K562 (cell line): ENCODE results near the gene SULT2B1. TPM values are rescaled to one million over a fixed set of nuclear protein-coding genes. Genes with fewer than 3 reads are reported as not detected.
"Not testable (repeated sequence)": the region's sequence is repeated elsewhere in the genome, so short reads cannot be mapped to it uniquely, and the experiment has no call there.

Experiments used
- ATAC-seq: fragments of 200-7000 bp; cut with Tn5 transposase; 3 replicates; pipeline ENCODE4 v1.9.1; 2020; ENCODE audit warnings: moderate library complexity
- BruUV-seq: library from RNA; stranded (reverse); fragments of 400-500 nt; replicated peaks from 2 replicates; lab custom pipeline; 2021; lab: Mats Ljungman, UMichigan
- CTCF ChIA-PET: fragments of 300-600 bp; formaldehyde crosslinking; extraction: SDS; loops from one replicate; lab custom pipeline; 2021; ENCODE audit warnings: low intra/inter-chr PET ratio; lab: Yijun Ruan, JAX
- POLR2A ChIA-PET: fragments of 300-600, 350-650 bp; sonication (Branson Sonifier 250); formaldehyde crosslinking; extraction: SDS; loops from one replicate; lab custom pipeline; 2021; ENCODE audit warnings: antibody characterized with exemption, inconsistent platforms; lab: Yijun Ruan, JAX
- DNase-seq, 4 experiments: peaks; one replicate each; pipeline versions ENCODE4 v3.0.0 to v3.0.0-alpha.2; 2011 to 2018; ENCODE audit warnings: low spot score in 3 of 4, mixed read lengths in 3 of 4; ENCODE audit errors: extremely low read depth in 1 of 4
- FAIRE-seq: peaks from 2 replicates; lab custom pipeline; 2011; peaks lifted over from hg19 to GRCh38; lab: Jason Lieb, UNC
- H2AFZ ChIP-seq: 2 replicates; pipeline ENCODE4 v1.6.0; 2011; ENCODE audit warnings: low read depth, low read length, control low read depth, inconsistent platforms
- H3K27ac ChIP-seq: fragments of 200-600 bp; 3 replicates; pipeline ENCODE4 v1.8.0; 2011; ENCODE audit warnings: low read depth, mild to moderate bottlenecking, control low read depth, inconsistent platforms, low read length, moderate library complexity, mixed read lengths; ENCODE audit errors: extremely low read depth
- H3K27me3 ChIP-seq, 2 experiments: fragments of 300-600 bp in 1 of 2; 2 replicates in 1 of 2; 3 replicates in 1 of 2; pipeline versions ENCODE4 v1.6.0 to v1.8.0; 2011; ENCODE audit warnings: inconsistent platforms in 2 of 2, low read length in 2 of 2, mild to moderate bottlenecking in 1 of 2, mixed read lengths in 1 of 2, moderate library complexity in 1 of 2; ENCODE audit not compliant: control insufficient read depth in 2 of 2, insufficient read depth in 2 of 2
- H3K36me3 ChIP-seq: fragments of 300-600 bp; 3 replicates; pipeline ENCODE4 v1.8.0; 2011; ENCODE audit warnings: mild to moderate bottlenecking, low read length, inconsistent platforms; ENCODE audit not compliant: control insufficient read depth, insufficient read depth
- H3K4me1 ChIP-seq, 2 experiments: fragments of 200-600 bp in 1 of 2; replicated peaks in 1 of 2; 2 replicates in 1 of 2; 3 replicates in 1 of 2; pipeline versions ENCODE4 v1.5.1 to v1.8.0; 2011; ENCODE audit warnings: inconsistent platforms in 2 of 2, low read length in 2 of 2, mild to moderate bottlenecking in 1 of 2, mixed read lengths in 1 of 2, moderate library complexity in 1 of 2; ENCODE audit not compliant: control insufficient read depth in 2 of 2, insufficient read depth in 2 of 2
- H3K4me2 ChIP-seq: 2 replicates; pipeline ENCODE4 v1.6.1; 2011; ENCODE audit warnings: low read length, control low read depth, inconsistent platforms, mixed read lengths; ENCODE audit not compliant: insufficient read depth
- H3K4me3 ChIP-seq: fragments of 200-600 bp; sonication (generic), shearing (Covaris generic); 2 replicates; pipeline ENCODE4 v1.5.1; 2016; ENCODE audit warnings: control low read depth, inconsistent platforms
- H3K79me2 ChIP-seq: fragments of 200-600 bp; 3 replicates; pipeline ENCODE4 v1.8.0; 2011; ENCODE audit warnings: low read length, inconsistent platforms; ENCODE audit not compliant: control insufficient read depth, insufficient read depth
- H3K9ac ChIP-seq, 2 experiments: 2 replicates each; pipeline versions ENCODE4 v1.6.0 to v1.6.1; 2011; ENCODE audit warnings: low read depth in 2 of 2, low read length in 2 of 2, control low read depth in 1 of 2, inconsistent platforms in 1 of 2, mild to moderate bottlenecking in 1 of 2, mixed read lengths in 1 of 2; ENCODE audit not compliant: insufficient read depth in 1 of 2
- H3K9me1 ChIP-seq: one replicate; pipeline ENCODE4 v1.6.0; 2011; ENCODE audit warnings: inconsistent platforms, mild to moderate bottlenecking, low read length, moderate library complexity; ENCODE audit not compliant: control insufficient read depth, insufficient read depth
- H3K9me3 ChIP-seq: replicated peaks from 2 replicates; pipeline ENCODE4 v1.5.1; 2011; ENCODE audit warnings: low read depth, low read length, inconsistent platforms; ENCODE audit not compliant: control insufficient read depth, insufficient read depth
- H4K20me1 ChIP-seq: replicated peaks from 2 replicates; pipeline ENCODE4 v1.6.1; 2011; ENCODE audit warnings: low read length, inconsistent platforms, mixed read lengths; ENCODE audit not compliant: control insufficient read depth, insufficient read depth
- JUND ChIP-seq, 2 experiments: IDR thresholded peaks; 2 replicates in 1 of 2; 3 replicates in 1 of 2; pipeline ENCODE4 v1.6.1; 2011; ENCODE audit warnings: borderline replicate concordance in 2 of 2, low read depth in 2 of 2, low read length in 2 of 2, improper control_type of control experiment in 1 of 2, missing biosample characterization in 1 of 2, missing genetic modification characterization in 1 of 2, missing genetic modification reagents in 1 of 2
- ZNF121 ChIP-seq: sonication (generic); formaldehyde crosslinking; conservative IDR thresholded peaks from 2 replicates; pipeline ENCODE4 v1.8.0; 2022; ENCODE audit warnings: missing genetic modification reagents
- WGBS: fragments of 100-300 bp; shearing (Covaris generic); methylation state at CpG from one replicate; pipeline ENCODE4 v1.1.6; 2016; ENCODE audit warnings: low coverage, mixed read lengths; ENCODE audit not compliant: insufficient coverage; ENCODE audit errors: missing lambda C conversion rate; 5-methylcytosine and 5-hydroxymethylcytosine counted together
- in situ Hi-C: fragments of 300-500 bp; cut with MboI; formaldehyde crosslinking; loops from 4 replicates; pipeline ENCODE4 v1.15.0; 2018; ENCODE audit warnings: inconsistent platforms, mixed read lengths
- intact Hi-C: fragments of 100-400 bp; cut with micrococcal nuclease; formaldehyde crosslinking; loops from 2 replicates; pipeline ENCODE4 v1.14.2; 2022
- polyA plus RNA-seq, 8 experiments: library from polyadenylated mRNA; depleted of rRNA in 4 of 8; stranded (reverse) in 5 of 8; unstranded in 3 of 8; fragments of >200 nt; fragmentation: Nextera tagmentation in 2 of 8; fragmentation: Illumina TruSeq in 1 of 8; extraction: Ambion mirVana in 2 of 8; extraction: Trizol in 1 of 8; gene quantifications; 2 replicates each; pipeline versions ENCODE4 v1.2.1 to v1.2.3, GENCODE V29; 2011 to 2014; ENCODE audit warnings: inconsistent platforms in 1 of 8, missing spikeins in 1 of 8
- total RNA-seq, 7 experiments: library from RNA; depleted of rRNA in 6 of 7; stranded (reverse); fragments of >200 nt in 6 of 7; fragmentation: Illumina TruSeq in 2 of 7; extraction: Trizol in 2 of 7; gene quantifications; 2 replicates each; pipeline versions ENCODE4 v1.2.1 to v1.2.3, GENCODE V29; 2011 to 2021; ENCODE audit warnings: low replicate concordance in 1 of 7
- TF ChIP-seq, protein P1 (sequence below), 2 experiments: fragments of 450-650 bp in 1 of 2; sonication (generic) in 1 of 2; formaldehyde crosslinking in 1 of 2; IDR thresholded peaks in 1 of 2; conservative IDR thresholded peaks in 1 of 2; 2 replicates each; pipeline versions ENCODE4 v1.6.1 to v1.8.1; 2016 to 2023; ENCODE audit warnings: mild to moderate bottlenecking in 2 of 2, moderate library complexity in 2 of 2, inconsistent platforms in 1 of 2, missing genetic modification reagents in 1 of 2

SULT2B1 gene
- total and polyA plus RNA-seq, 9 of the 15 experiments (the other 6 are each of a cell fraction or from before 2014, with no cell fraction given) = 0.09 to 0.62 (median 0.22) TPM; not detected in 2

DNA sequence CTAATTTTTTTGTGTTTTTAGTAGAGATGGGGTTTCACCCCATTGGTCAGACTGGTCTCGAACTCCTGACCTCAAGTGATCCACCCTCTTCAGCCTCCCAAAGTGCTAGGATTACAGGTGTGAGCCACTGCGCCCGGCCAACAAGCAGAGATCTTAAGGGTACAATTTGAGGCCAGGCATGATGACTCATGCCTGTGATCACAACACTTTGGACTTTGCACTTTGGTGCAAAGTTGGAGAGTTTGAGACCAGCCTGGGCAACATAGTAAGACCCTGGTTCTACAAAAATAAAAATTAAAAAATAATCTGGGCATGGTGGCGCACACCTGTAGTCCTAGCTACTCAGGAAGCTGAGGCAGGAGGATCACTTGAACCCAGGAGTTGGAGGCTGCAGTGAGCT lies 32.5 kb upstream of the SULT2B1 start:
- H3K9me3 ChIP-seq; H3K36me3 ChIP-seq; BruUV-seq; H3K4me2 ChIP-seq; H4K20me1 ChIP-seq; H3K9ac ChIP-seq; ATAC-seq; H3K27ac ChIP-seq; H3K27me3 ChIP-seq; H3K9me1 ChIP-seq; H2AFZ ChIP-seq; H3K79me2 ChIP-seq; H3K4me3 ChIP-seq; intact Hi-C loops; DNase-seq; FAIRE-seq; in situ Hi-C loops; CTCF ChIA-PET; H3K4me1 ChIP-seq; TF ChIP-seq JUND (tag; IDR thresholded peaks at IDR 0.05; ENCODE audit: borderline replicate concordance, low read depth, low read length): not testable (repeated sequence)
- TF ChIP-seq JUND (IDR thresholded peaks at IDR 0.05; ENCODE audit: borderline replicate concordance, low read depth, low read length) (0 out of 2 replicates have a peak, but pooled peaks have one; percentile 7), ZNF121 (CRISPR knock-in tag) (peak; percentile 24; the same call in 1 of the 2 replicates)
- TF ChIP-seq, protein P1, sequence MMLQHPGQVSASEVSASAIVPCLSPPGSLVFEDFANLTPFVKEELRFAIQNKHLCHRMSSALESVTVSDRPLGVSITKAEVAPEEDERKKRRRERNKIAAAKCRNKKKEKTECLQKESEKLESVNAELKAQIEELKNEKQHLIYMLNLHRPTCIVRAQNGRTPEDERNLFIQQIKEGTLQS (IDR thresholded peaks at IDR 0.05) = peak; percentile 53
- TF ChIP-seq, protein P1 (CRISPR knock-in tag; conservative IDR thresholded peaks at IDR 0.05) = not testable (repeated sequence)
- POLR2A ChIA-PET = interaction anchor here (1.3 kb wide), 1 partner anchor 13 kb away, joined by 6 read pairs; no protein-coding TSS in a partner anchor
- 44% methylated on average over 4 of the region's 4 CpGs for WGBS
